GM10266 (cell line): ENCODE measurements around the gene HLA-DOB.
"Not testable (repeated sequence)": the region's sequence is repeated elsewhere in the genome, so short reads cannot be mapped to it uniquely, and the experiment has no call there.

Experiments used
- DNase-seq: peaks from one replicate; pipeline ENCODE4 v3.0.0; 2012; ENCODE audit errors: extremely low spot score
- TF ChIP-seq, protein P1 (sequence below): IDR thresholded peaks from 2 replicates; pipeline ENCODE4 v1.5.1; 2012; ENCODE audit warnings: mild to moderate bottlenecking, low read depth; ENCODE audit not compliant: control insufficient read depth, insufficient read depth; ENCODE audit errors: missing control alignments

The HLA-DOB gene

DNA sequence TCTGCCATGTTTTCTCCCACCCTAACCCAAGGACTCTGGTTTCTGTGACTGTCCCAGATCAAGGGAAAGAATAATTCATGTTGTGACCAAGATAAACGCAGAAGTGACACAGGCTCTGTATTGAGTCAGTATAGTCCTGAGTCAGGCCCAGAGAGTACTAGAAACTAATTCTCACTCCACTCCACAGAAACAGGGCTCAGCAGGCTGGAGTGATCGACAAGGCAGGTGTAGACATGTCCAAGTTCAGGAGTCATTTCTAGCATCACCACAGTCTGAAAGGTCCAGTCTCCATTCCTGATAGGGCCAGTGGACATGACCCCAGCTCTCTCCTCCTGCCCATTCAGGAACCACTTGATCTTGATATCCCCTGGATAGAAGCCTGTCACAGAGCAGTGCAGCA, 2.7 kb downstream of the HLA-DOB start:
- DNase-seq, result no peak
- TF ChIP-seq, protein P1, sequence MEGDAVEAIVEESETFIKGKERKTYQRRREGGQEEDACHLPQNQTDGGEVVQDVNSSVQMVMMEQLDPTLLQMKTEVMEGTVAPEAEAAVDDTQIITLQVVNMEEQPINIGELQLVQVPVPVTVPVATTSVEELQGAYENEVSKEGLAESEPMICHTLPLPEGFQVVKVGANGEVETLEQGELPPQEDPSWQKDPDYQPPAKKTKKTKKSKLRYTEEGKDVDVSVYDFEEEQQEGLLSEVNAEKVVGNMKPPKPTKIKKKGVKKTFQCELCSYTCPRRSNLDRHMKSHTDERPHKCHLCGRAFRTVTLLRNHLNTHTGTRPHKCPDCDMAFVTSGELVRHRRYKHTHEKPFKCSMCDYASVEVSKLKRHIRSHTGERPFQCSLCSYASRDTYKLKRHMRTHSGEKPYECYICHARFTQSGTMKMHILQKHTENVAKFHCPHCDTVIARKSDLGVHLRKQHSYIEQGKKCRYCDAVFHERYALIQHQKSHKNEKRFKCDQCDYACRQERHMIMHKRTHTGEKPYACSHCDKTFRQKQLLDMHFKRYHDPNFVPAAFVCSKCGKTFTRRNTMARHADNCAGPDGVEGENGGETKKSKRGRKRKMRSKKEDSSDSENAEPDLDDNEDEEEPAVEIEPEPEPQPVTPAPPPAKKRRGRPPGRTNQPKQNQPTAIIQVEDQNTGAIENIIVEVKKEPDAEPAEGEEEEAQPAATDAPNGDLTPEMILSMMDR, result no peak

GRCh38 chr6:32809171-32809570, 7.6 kb downstream of the HLA-DOB start:
- TF ChIP-seq, protein P1, result no peak
- DNase-seq, result no peak

- TF ChIP-seq, protein P1, result no peak
- DNase-seq, result no peak
Observed at GRCh38 chr6:32807020-32807580, 9.7 kb downstream of the HLA-DOB start.

GRCh38 chr6:32805404-32805803, 11.4 kb downstream of the HLA-DOB start:
- not testable (repeated sequence) for DNase-seq

- TF ChIP-seq, protein P1, result no peak
- no peak for DNase-seq
Observed at GRCh38 chr6:32803416-32803815, 13.4 kb downstream of the HLA-DOB start.

GRCh38 chr6:32799740-32800139, 17.1 kb downstream of the HLA-DOB start:
- TF ChIP-seq, protein P1, result no peak
- DNase-seq, result no peak

- TF ChIP-seq, protein P1, result no peak
- no peak for DNase-seq
Observed at GRCh38 chr6:32799168-32799567, 17.6 kb downstream of the HLA-DOB start.
